Middle frontal gyrus (tissue), 1 donor: ENCODE measurements around the gene DHRSX.
"Not testable (repeated sequence)": the region's sequence is repeated elsewhere in the genome, so short reads cannot be mapped to it uniquely, and the experiment has no call there.

Experiments used
- DNase-seq: peaks from one replicate; pipeline ENCODE4 v3.0.0-alpha.2; 2015; ENCODE audit warnings: low spot score; ENCODE audit errors: extremely low spot score

The DHRSX gene

DNA sequence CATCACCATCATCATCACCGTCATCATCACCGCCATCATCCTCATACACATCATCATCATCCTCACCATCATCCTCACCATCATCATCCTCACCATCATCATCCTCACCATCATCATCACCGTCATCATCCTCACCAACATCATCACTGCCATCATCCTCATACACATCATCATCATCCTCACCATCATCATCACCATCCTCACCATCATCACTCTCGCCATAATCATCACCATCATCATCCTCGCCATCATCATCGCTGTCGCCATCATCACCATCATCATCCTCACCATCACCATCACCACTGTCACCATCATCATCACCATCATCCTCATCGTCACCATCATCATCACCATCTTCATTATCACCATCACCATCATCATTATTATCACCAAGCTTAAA is 19.8 kb upstream of the DHRSX start:
- no peak for DNase-seq

GRCh38 chrX:2519638-2520037 is 18.9 kb upstream of the DHRSX start:
- DNase-seq = not testable (repeated sequence)

DNA sequence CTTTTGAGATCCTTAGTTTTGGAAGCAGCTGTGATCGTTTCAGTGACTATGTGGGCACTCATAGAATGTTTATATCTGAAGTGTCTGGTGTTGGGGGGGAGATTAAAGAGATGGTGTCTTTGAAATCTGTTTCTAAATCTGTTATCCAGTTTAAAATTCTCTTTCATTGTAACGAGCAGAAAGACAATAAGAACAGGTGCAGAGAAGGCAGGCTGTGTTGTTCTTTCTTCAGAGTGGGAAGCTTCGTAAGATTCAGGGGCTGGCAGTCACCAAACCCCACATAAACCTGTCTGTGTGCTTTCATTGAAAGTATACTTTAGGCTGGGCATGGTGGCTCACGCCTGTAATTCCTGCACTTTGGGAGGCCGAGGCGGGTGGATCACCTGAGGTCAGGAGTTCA is 16.3 kb upstream of the DHRSX start:
- DNase-seq = no peak

DNA sequence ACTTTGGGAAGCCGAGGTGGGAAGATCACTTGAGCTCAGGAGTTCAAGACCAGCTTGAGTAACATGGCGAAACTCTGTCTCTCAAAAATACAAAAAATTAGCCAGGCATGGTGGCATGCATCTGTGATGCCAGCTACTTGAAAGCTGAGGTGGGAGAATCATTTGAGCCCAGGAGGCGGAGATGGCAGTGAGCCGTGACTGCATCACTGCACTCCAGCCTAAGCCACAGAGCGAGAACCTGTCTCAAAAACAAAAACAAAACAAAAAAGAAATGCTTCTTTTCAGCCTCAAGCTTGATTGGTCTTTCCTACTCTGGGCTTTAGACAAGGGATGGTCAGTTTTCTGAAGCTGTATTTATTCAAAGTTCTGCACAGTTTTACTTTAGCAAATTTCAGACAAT is 15.8 kb upstream of the DHRSX start:
- DNase-seq = no peak

DNA sequence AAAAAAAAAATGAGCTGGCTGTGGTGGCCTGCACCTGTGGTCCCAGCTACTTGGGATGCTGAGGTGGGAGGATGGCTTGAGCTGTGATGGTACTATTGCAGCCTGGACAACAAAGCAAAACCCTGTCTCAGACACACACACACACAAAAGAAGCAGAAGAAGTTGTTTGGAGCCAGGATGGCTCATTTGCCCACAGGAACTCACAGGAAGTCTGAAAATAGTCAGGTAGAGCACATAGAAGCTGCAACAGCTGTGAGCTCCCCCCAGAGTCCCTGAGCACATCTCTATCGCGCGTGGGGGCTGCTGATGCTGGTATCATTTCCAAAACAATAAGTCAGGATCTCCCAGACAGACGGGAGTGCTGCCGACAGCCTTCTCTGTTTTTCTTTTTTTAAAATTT is 13.4 kb upstream of the DHRSX start:
- DNase-seq = no peak

- no peak for DNase-seq
Observed at GRCh38 chrX:2513121-2513664, 12.4 kb upstream of the DHRSX start.

- DNase-seq = no peak
Observed at GRCh38 chrX:2512501-2512900, 11.7 kb upstream of the DHRSX start.

DNA sequence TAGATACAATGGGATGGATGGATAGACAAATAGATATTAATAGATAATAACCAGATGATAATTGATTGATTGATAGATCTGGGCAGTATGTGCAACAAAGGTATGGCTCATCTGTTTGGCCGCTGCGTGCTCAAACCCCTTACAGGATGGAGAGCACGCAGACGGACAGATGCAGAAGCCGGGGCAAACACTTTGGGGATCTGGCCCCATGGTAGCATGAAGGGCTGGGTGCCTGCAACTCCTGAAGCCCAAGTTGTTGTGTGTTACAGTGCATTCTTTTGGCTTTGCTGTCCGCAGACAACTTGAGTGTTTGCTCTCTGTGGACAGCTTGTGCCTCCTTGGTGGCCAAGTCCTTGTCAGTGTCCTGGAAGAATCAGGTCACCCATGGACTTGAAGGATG is 10.6 kb upstream of the DHRSX start:
- DNase-seq = no peak

- no peak for DNase-seq
Observed at GRCh38 chrX:2508648-2509335, 8.0 kb upstream of the DHRSX start.

DNA sequence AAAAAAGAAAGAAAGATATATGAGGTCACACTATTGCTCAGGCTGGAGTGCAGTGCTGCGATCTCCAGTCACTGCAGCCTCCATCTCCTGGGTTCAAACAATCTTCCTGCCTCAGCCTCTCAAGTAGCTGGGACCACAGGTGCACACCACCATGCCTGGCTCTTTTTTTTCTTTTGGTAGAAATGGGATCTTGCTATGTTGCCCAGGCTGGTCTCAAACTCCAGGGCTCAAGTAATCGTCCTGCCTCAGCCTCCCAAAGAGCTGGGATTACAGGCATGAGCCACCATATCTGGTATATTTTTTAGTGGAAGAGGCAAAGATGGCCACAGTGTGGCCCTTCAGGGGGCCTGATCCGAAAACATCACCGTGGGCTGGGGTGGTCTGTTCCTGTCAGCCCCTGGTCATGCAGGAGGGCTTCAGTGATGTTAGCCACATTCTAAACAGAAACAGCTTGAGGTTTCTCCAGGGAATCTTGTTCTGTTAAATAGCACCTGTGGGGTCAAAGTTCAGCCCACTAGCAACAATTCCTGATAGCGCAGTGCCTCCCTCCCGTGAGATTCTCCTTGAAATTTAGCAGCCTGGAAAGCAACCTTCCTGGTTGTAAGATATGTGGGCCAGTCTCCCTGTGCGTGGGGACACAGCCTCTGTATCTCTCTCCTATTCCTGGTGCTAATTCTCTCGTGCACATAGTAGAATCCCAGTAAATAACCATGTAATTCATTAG is 7.3 kb upstream of the DHRSX start:
- DNase-seq = no peak

DNA sequence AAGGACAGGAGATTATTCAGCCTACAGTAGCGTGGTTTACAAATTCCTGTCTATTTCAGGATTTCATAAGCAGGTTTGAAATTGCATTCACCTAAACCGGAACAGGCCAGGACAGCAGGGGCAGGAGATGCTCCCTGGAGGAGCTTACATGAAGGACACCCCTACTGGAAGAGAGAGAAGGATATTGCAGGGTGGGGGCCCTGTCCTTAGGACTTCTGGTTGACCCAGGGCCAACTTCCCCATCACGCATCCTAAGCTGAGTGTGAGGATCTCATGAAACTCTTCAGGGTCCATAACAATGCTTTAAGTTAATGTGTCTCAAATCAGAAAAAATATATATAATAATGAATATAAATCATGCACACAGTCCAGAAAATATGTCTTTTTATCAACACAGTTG is 6.4 kb upstream of the DHRSX start:
- DNase-seq = no peak

- DNase-seq = not testable (repeated sequence)
Observed at GRCh38 chrX:2505341-2505740, 4.6 kb upstream of the DHRSX start.

- no peak for DNase-seq
Observed at GRCh38 chrX:2504706-2505332, 4.0 kb upstream of the DHRSX start.

- no peak for DNase-seq
Observed at GRCh38 chrX:2503591-2504500, 3.1 kb upstream of the DHRSX start.

DNA sequence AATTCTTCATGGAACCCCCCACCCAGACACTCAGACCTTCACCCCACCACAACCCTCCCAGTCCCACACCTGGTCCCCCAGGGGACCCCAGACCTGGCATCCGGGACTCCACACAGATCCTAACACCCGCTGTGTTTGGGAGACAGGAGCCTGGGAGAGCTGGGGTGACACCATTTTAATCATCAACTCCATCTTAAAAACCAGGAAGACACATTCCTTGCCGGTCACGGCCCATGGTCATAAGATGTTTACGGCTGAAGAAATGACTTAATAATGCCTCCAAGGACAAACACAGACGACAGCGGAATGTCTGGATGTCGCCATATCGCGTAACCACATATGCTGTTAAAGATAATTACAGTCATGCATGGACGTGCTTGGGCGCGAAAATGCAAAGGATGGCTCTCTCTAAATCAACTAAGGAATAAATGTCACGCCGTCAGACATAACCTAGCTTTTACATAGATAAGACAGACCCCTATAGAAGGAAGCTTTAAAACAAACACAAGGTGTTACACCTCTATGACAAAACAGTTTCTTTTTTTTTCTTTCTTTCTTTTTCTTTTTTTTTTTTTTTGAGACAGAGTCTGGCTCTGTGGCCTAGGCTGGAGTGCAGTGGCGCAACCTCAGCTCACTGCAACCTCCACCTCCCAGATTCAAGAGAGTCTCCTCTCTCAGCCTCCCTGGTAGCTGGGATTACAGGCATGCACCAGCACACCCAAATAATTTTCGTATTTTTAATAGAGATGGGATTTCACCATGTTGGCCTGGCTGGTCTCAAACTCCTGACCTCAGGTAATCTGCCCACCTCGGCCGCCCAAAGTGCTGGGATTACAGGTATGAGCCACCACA is 2.1 kb upstream of the DHRSX start:
- no peak for DNase-seq

DNA sequence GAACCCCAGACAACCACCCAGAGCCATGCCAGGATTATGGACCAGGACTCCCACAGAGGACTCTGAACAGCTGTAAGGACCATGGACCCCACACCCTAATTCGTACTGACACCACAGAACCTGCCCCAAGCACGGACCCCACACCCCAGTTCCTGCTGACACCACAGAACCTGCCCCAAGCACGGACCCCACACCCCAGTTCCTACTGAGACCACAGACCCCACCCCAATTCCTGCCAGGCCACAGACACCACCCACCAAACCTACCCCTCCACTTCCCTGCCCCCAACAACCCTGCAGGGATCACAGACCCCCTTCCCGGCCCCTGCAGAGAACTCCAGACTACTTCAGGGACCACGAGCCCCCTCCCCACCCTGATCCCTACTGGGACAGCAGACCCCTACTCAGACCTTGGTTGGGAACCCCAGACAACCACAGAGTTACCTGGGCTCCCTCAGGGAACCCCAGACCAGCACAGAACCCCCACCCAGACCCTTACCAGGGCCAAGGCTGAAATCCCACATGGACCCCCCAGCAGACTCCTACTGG is 1.4 kb upstream of the DHRSX start:
- no peak for DNase-seq

GRCh38 chrX:2501559-2502102 is 855 bp upstream of the DHRSX start:
- no peak for DNase-seq

GRCh38 chrX:2500091-2500802 is 529 bp downstream of the DHRSX start:
- no peak for DNase-seq

DNA sequence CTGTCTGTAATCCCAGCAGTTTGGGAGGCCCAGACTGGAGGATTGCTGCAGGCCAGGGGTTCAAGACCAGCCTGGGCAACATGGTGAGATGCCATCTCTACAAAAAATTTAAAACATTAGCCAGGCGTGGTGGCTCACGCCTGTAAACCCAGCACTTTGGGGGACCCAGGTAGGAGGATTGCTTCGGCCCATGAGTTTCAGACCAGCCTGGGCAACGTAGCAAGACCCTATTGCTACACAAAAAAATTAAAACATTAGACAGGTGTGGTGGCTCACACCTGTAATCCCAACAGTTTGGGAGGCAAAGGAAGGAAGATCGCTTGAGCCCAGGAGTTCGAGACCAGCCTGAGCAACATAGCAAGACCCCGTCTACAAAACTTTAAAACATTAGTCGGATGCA is 1.3 kb downstream of the DHRSX start:
- no peak for DNase-seq
